HCT116 (cell line): ENCODE data around the gene CFAP57.

Experiments
- ATF3 ChIP-seq: IDR thresholded peaks from 2 replicates; pipeline ENCODE4 v1.6.1; 2012
- CBX3 ChIP-seq: IDR thresholded peaks from 2 replicates; pipeline ENCODE4 v1.6.1; 2012; ENCODE audit warnings: low read depth
- CEBPB ChIP-seq: IDR thresholded peaks from 2 replicates; pipeline ENCODE4 v1.6.1; 2012; ENCODE audit warnings: low read depth
- CTCF ChIP-seq, 3 experiments: fragments of 200-600 bp in 1 of 3; sonication (generic) in 1 of 3; IDR thresholded peaks in 2 of 3; conservative IDR thresholded peaks in 1 of 3; 2 replicates each; pipeline ENCODE4 v1.5.1; 2012 to 2017; ENCODE audit warnings: low read depth in 2 of 3, low read length in 2 of 3, antibody characterized with exemption in 1 of 3, borderline replicate concordance in 1 of 3, control low read depth in 1 of 3, mild to moderate bottlenecking in 1 of 3, mixed read lengths in 1 of 3, mixed run types in 1 of 3, moderate library complexity in 1 of 3; ENCODE audit not compliant: insufficient read depth in 1 of 3
- EZH2 ChIP-seq: fragments of 200-600 bp; sonication (generic); IDR thresholded peaks from 2 replicates; pipeline ENCODE4 v1.6.1; 2017; ENCODE audit warnings: antibody characterized with exemption, mixed run types
- EZH2phosphoT487 ChIP-seq: fragments of 200-600 bp; IDR thresholded peaks from 2 replicates; pipeline ENCODE4 v1.6.1; 2018; ENCODE audit warnings: antibody characterized with exemption, borderline replicate concordance
- MAX ChIP-seq: IDR thresholded peaks from 2 replicates; pipeline ENCODE4 v1.6.1; 2012
- POLR2A ChIP-seq: IDR thresholded peaks from 2 replicates; pipeline ENCODE4 v1.7.0; 2011; ENCODE audit warnings: borderline replicate concordance; ENCODE audit not compliant: insufficient read depth, insufficient read length; ENCODE audit errors: extremely low read depth
- POLR2AphosphoS5 ChIP-seq: IDR thresholded peaks from 2 replicates; pipeline ENCODE4 v1.6.1; 2011; ENCODE audit warnings: mild to moderate bottlenecking, low read depth, low read length, moderate library complexity
- RAD21 ChIP-seq: IDR thresholded peaks from 2 replicates; pipeline ENCODE4 v1.6.1; 2012; ENCODE audit warnings: low read depth, mild to moderate bottlenecking
- SIN3A ChIP-seq: IDR thresholded peaks from 2 replicates; pipeline ENCODE4 v1.6.1; 2012; ENCODE audit warnings: low read depth
- SP1 ChIP-seq: IDR thresholded peaks from 2 replicates; pipeline ENCODE4 v1.6.1; 2012; ENCODE audit warnings: low read depth
- TCF7L2 ChIP-seq: IDR thresholded peaks from 2 replicates; pipeline ENCODE4 v1.7.0; 2011; ENCODE audit warnings: borderline replicate concordance, inconsistent platforms; ENCODE audit not compliant: insufficient read depth, insufficient read length; ENCODE audit errors: extremely low read depth
- ZNF274 ChIP-seq: fragments of 200-500 bp; sonication (Bioruptor generic); IDR thresholded peaks from 2 replicates; pipeline ENCODE4 v1.6.1; 2014; ENCODE audit warnings: mild to moderate bottlenecking, low read depth, low read length, inconsistent platforms

- TF ChIP-seq MAX = no peak
- no peak for TF ChIP-seq EZH2
- TF ChIP-seq ZNF274 = no peak
- TF ChIP-seq CTCF (IDR thresholded peaks at IDR 0.05 in 2 of 3, conservative IDR thresholded peaks at IDR 0.05 in 1 of 3; ENCODE audit: borderline replicate concordance in 1 of 3, insufficient read depth in 1 of 3, low read depth in 2 of 3, low read length in 2 of 3) = no peak
- TF ChIP-seq POLR2A = no peak
- TF ChIP-seq CBX3 = no peak
- no peak for TF ChIP-seq CEBPB
- TF ChIP-seq ATF3 = no peak
- TF ChIP-seq TCF7L2 = no peak
- no peak for TF ChIP-seq RAD21
- no peak for TF ChIP-seq SP1
- no peak for TF ChIP-seq POLR2AphosphoS5
- no peak for TF ChIP-seq EZH2phosphoT487
- no peak for TF ChIP-seq SIN3A
Observed at GRCh38 chr1:43184995-43185394, 12.9 kb downstream of the CFAP57 start.
